Measurements from ENCODE around the gene ZNF473.

ZNF473 gene

DNA sequence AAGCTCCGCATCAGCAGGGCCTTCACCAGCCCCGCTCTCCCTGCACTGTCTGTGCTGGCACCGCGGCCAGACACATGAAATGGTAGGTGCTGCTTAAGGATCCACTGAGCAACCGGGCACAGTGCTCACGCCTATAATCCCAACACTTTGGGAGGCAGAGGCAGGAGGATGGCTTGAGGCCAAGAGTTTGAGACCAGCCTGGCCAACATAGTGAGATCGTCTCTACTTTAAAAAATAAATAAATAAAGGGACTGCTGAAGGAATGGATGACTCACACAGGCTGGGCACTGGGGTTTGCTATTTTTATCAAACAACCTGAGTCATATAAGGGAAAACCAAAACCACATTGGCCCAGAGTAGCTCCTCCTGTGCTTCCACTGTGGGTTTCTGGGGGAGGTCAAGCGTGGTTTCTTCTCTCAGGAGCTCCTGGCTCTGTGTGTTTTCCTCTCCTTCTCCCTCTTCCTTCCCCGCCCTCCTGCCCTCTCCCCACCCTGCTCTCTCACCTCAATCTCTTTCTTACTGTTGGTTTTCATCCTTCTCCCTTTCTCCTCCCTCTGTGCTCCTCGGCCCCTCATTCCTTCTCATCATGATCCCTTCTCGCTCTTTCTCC, 21.9 kb upstream of the ZNF473 start:
- peak; percentile 98 for DNase-seq (ENCODE audit: low read depth)

DNA sequence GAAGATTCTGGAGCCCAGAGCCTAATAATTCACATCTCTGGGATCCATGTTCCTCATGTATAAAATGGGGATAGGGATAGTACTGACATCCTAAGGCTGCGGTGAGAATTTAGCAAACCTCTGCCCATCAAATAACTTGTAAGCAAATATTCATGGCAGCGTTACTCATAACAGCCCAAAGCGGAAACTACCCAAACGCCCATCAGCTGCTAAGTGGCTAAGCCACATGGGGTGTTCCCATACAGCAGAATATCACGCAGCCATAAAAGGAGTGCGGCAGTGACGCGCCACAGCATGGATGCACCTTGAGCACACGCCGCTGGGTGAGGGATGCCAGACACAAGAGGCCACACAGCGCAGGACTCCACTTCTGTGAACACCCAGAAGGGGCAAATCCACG, 20.4 kb upstream of the ZNF473 start:
- DNase-seq (ENCODE audit: low read depth) = no peak

DNA sequence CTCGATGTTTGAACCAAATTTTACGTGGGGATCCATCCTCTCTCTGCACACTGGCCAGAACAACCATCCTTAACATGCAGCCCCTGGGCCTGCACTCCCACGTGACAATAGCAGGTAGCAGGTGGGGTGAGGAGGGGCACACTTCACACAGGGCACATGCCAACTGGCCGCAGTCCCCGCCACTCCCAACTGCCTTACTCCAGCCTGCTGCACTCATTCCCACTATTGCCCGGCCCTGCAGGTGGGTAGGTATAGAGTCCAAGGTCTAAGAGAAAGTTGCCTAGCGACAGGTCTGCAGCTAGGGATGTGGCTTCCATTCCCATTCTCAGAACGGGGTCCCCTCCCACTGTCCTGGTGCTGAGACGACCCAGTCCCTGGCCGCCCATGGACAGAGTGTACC, 18.6 kb upstream of the ZNF473 start:
- DNase-seq (ENCODE audit: low read depth) = no peak

DNA sequence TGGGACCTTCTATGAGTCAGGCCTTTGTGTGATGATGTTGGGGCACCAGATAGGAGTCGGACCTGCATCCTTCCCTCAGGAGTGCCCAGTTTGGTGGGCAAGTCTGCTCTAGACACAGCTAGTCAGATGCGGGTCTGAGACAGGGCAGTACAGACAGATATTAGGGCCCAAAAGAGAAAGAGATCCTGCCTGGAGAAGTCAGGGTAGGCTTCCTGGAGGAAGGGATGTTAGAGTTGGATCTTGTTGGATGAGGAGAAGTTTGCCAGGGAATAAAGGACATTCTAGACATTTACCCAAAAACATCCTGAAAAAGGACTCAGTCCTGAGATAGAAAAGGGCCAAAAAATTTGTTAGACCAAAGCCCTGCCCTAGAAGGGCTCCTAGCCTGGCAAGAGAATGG, 17.9 kb upstream of the ZNF473 start:
- no peak for DNase-seq (ENCODE audit: low read depth)

- peak; percentile 8 for DNase-seq (ENCODE audit: low read depth)
Measured at GRCh38 chr19:50008532-50008931, 17.3 kb upstream of the ZNF473 start.

DNA sequence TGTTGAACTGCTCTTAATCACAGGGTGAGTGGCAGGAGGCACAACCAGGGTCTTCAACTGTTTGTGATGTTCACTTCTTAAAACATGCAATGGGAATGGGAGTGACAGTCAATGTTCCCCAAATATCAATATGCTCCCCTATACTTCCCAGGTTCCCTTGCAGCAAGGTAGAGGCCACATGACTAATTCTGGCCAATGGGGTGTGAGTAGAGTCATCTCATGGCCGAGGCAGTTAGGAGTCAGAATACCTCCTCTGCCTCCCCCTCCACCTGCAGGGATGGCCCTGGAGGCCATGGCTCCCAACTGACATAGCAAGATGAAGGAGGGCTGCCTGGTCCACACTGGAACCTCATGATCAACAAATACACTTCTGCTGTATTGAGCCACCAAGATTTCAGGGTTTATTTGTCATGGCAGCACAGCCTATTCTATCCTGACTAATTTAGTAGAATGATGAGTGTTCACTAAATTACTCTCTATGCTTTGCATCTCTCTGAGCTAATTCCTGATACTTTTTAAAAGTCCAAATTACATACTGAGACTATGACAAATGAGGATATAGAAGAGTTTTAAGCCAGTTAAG, 9.5 kb upstream of the ZNF473 start:
- no peak for DNase-seq (ENCODE audit: low read depth)

DNA sequence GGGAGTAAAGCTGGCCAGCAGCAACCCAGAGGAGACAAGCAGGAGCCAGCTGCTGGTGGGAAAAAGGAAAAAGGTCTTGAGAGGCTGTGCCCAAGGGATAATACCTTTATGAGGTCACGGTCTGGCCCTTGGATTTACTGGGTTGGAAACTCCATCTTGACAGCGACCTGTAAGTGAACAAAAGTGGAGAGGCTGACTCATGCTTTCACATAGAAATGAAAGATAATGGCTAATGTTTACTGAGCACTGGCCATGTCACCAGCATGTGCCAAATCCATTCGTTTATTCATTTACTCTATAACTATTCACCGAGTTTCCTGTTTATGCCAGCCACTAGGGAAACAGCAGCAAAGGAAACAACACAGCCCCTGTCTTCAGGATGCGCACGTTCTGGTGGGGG, 5.3 kb upstream of the ZNF473 start:
- DNase-seq (ENCODE audit: low read depth) = no peak

DNA sequence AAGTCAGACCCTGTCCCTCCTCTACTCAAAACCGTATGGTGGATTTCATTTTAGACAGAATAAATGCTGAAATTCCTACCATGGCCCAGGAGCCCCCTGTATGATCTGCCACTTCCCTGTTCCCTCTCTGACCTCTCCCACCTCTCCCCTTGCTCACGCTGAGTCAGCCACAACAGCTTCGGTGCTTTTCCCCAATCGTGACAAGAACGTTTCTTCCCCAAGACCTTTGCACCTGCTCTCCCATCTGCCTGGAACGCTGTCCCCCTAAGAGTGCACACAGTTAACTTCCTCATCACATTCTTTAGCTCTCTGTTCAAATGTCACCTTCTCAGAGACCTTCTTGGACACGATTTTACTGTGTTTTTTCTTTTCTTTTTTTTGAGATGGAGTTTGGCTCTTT, 3.0 kb upstream of the ZNF473 start:
- no peak for DNase-seq (ENCODE audit: low read depth)

GRCh38 chr19:50024719-50025021, 1.1 kb upstream of the ZNF473 start:
- no peak for DNase-seq (ENCODE audit: low read depth)

DNA sequence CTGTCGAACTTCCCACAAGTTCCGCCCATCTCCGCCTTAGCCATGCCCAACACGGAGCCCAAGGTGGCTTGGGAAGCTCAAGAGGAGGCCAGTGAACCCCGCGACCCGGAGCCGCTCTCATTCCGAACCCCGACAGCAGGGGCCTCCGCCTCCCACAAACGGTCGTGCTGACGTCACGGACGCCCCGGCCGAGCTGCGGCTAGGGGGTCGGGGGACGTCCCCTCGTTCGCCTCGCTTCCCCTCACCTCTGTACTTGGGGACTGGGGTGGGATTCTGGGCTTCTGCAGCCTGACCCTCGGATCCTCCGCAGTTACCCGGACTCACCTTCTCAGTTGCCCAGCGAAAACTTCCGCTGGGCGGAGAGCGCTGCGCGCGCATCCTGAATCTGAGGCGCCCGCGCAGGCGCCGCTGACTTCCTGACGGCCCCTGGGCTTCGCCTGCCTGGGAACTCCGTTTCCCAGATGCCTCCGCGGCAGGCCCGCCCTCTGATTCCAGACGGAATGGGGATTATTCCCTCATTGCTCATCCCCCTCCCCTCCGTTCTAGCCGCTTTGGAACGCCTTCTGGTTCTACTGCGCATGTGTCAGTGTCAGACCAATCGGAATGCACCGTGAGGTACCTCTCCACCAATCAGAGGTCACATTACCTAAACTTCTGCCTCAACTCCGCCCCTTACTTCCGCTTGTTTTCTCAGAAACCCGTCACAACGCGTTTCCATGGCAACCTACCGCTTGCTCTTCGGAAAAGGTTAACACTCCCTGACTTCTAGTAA, 597 bp upstream of the ZNF473 start, which contains the start of gene VRK3:
VRK3 (minus strand) TSS at position 351 of the 772 bp plus-strand sequence. CDS start 9,210 bp downstream, outside the sequence.
- DNase-seq (ENCODE audit: low read depth) = peak; percentile 100

GRCh38 chr19:50026550-50026906, 723 bp downstream of the ZNF473 start:
- DNase-seq (ENCODE audit: low read depth) = no peak

DNA sequence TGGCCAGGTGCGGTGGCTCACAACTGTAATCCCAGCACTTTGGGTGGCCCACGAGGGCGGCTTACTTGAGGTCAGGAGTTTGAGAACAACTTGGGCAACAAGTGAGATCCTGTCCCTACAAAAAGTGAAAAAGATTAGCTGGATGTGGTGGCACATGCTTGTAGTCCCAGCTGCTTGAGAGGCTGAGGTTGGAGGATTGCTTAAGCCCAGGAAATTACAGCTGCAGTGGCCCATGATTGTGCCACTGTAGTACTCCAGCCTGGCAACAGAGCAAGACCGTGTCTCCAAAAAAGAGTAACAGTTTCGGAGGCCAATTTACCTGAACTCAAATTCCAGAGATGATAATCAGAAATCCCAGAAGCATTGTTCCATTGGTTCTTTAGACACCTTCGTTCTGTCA, 4.4 kb downstream of the ZNF473 start:
- DNase-seq (ENCODE audit: low read depth) = no peak

DNA sequence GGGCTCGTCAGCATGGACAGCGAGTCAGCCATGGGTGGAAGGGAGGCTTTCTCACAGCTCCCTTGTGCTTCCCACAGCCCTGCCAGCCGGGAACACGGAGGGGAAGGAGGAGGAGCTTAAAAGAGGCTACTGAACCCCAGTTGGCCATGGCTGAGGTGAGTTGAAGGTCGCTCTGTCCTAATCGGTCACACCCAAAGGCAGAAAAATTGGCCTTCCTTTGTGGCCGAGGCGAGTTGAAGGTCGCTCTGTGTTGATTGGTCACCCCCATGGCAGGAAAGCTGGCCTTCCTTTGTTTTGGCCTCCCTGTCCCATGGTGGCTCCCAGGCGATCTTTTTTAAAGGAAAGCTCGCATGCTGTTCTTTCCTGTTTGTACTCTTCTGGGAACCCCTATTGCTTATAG, 5.1 kb downstream of the ZNF473 start:
- no peak for DNase-seq (ENCODE audit: low read depth)

- DNase-seq (ENCODE audit: low read depth) = no peak
Measured at GRCh38 chr19:50036908-50037307, 11.1 kb downstream of the ZNF473 start.

- DNase-seq (ENCODE audit: low read depth) = no peak
Measured at GRCh38 chr19:50039968-50040367, 14.2 kb downstream of the ZNF473 start.

DNA sequence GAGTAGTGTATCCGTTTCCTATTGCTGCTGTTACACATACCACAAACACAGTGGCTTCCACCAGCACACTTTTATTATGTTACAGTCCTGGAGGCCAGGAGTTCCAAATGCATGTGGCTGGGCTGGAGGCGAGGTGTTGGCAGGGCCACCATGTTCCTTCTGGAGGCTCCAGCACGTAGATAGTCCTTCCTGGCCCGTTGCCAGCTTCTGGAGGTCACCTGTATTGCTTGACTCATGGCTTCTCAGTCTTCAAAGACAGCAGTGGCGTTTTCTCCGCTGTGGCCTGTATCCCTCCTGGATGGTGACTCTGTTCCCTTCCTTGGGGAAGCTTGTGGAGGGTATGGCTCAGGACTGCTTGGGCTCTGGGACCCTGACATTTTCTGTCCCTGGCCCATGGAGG, 15.2 kb downstream of the ZNF473 start:
- DNase-seq (ENCODE audit: low read depth) = no peak

DNA sequence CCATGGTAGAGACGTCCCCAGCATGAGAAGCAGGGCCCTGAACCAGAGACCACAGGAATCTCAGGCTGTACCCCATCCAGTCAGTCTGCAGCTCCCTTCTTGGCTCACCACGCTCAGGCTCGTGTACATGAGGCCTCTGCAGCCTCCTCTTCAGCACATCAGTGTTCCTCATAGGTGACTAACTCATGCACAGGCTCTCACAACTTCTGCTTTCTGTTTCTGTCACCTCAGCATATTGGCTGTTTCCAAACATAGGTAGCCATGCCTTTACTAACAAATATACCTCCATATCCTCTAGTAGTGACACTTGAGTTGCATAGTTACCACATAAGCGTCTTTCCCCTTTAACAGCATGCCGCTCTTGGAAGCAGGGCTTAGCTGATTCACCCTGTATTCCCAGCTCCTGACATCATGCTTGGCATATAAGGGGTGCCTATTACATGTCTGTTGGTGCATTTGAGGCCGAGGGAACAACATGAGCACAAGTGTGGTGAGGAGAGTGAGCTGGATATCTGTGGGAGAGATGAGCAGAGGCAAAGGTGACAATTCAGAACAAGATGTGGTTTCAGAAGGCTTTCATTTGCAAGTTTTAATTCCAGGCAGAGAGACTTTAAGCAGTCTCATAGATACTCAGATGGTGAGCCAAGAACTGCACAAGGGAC, 16.7 kb downstream of the ZNF473 start:
- no peak for DNase-seq (ENCODE audit: low read depth)

- no peak for DNase-seq (ENCODE audit: low read depth)
Measured at GRCh38 chr19:50043967-50044366, 18.2 kb downstream of the ZNF473 start.

DNA sequence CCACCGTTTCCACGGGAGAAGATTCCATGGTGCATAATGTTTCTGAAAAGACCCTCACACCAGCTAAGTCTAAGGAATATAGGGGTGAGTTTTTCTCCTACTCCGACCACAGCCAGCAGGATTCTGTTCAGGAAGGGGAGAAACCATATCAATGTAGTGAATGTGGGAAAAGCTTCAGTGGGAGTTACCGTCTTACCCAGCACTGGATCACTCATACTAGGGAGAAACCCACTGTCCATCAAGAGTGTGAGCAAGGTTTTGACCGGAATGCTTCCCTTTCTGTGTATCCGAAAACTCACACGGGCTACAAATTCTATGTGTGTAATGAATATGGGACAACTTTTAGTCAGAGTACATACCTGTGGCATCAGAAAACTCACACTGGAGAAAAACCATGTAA, 19.1 kb downstream of the ZNF473 start:
- DNase-seq (ENCODE audit: low read depth) = no peak

- DNase-seq (ENCODE audit: low read depth) = peak; percentile 9
Measured at GRCh38 chr19:50046649-50047503, 21.1 kb downstream of the ZNF473 start.

DNA sequence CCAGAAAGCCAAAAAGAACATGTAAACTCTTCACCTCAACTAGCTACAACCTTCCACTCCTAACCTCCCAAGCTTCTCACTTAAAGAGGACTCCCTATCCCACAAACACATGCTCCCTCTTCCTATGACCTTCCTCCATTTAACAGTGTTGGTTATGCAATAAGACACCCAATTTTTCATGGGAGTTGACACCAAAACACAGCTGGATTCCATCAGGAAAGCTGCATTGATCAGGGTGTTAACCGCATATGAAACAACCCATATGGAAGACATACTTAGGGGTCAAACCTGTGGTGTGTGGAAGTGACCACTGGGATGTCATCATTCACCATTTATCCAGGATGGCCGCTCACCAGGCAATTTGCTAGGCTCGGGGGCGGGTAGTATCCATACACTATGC, 21.9 kb downstream of the ZNF473 start:
- DNase-seq (ENCODE audit: low read depth) = no peak
